D721Med (cell line): ENCODE measurements around the gene PRSS36.

Experiments used
- DNase-seq: peaks from one replicate; pipeline ENCODE4 v3.0.0; 2011; ENCODE audit warnings: low spot score; ENCODE audit not compliant: insufficient read length
- FAIRE-seq: peaks from 2 replicates; lab custom pipeline; 2011; peaks lifted over from hg19 to GRCh38; lab: Jason Lieb, UNC
- CTCF ChIP-seq: IDR thresholded peaks from 2 replicates; pipeline ENCODE4 v1.5.1; 2012; ENCODE audit warnings: mild to moderate bottlenecking, control low read depth; ENCODE audit not compliant: insufficient read depth; ENCODE audit errors: missing control alignments

Gene PRSS36

DNA sequence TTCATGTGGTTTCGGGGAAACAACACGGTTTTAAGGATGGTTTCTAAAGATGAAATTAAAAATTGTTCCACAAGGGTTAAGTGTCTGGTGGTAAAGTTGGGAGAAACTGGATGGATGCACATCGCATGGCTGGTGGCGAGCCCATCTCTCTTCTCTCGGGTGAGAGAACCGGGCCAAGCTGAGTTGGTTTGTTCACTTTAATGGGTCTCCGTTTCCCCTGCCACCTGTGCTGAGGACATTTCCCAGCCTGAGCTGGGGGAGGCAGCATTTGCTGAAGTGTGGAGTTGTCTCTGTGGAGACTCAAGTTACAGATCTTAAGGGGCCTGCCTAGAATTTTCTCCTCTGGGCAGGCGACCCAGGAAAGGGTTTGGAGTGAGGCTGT is 37.9 kb upstream of the PRSS36 start:
- FAIRE-seq (no peak), DNase-seq (no peak)
- TF ChIP-seq CTCF = no peak

GRCh38 chr16:31186930-31187807 is 37.3 kb upstream of the PRSS36 start:
- DNase-seq = no peak

GRCh38 chr16:31186176-31186575 is 36.3 kb upstream of the PRSS36 start:
- no peak for FAIRE-seq
- no peak for TF ChIP-seq CTCF
- no peak for DNase-seq

More at GRCh38 chr16:31186930-31187807, 37.3 kb upstream of the PRSS36 start:
- no peak for TF ChIP-seq CTCF
- FAIRE-seq = no peak

GRCh38 chr16:31185339-31185738 is 35.5 kb upstream of the PRSS36 start:
- FAIRE-seq (no peak), DNase-seq (no peak)
- no peak for TF ChIP-seq CTCF

- DNase-seq = no peak
- no peak for FAIRE-seq
- no peak for TF ChIP-seq CTCF
These were observed 35.0 kb upstream of the PRSS36 start for GRCh38 chr16:31184888-31185287.

DNA sequence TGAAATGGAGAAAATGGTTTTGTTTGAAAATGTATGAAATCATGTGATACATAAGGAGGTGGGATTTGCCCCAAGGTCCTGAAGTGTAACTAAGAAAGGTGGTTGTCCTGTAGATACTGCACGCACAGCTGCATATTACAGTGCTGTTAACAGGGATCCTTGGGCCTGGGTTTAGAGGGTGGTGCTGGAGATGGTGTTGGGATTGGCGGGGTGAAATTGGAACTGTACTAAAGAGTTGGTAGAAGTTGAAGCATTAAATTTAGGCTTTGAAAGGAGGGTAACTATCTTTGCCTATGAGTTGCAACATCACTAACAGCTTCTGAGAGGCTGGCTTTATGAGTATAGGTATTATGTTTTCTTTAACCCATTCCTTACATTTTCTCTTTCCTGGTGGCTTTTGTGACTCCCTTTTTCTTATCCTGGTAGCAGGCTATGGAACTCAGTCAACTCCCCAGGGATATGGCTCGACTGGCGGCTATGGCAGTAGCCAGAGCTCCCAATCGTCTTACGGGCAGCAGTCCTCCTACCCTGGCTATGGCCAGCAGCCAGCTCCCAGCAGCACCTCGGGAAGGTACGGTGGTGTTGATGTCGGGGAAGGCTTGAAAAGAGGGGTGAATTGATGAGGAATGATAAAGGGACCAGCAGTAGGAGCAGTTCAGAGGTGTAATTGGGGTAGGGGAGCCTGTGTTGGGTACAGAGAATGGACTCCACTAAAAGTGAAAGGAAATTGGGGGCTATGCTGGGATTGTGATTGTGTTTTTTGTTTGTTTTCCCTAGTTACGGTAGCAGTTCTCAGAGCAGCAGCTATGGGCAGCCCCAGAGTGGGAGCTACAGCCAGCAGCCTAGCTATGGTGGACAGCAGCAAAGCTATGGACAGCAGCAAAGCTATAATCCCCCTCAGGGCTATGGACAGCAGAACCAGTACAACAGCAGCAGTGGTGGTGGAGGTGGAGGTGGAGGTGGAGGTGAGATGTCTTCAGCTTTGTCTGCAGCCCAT is 33.9 kb upstream of the PRSS36 start:
- DNase-seq (no peak), FAIRE-seq (no peak)
- no peak for TF ChIP-seq CTCF
